Thyroid gland (tissue), 4 donors: ENCODE measurements around the gene MEIS1. TPM values are rescaled to one million over a fixed set of nuclear protein-coding genes. Genes with fewer than 3 reads are reported as not detected.

Experiments
- DNase-seq, 2 donors: peaks; one replicate each; pipeline ENCODE4 v3.0.0-alpha.2; 2019
- H3K27ac ChIP-seq, 3 donors: fragments of 200-600 bp; sonication (generic); 1 replicate in 2 of 3; 2 replicates in 1 of 3; pipeline ENCODE4 v1.5.1; 2016 to 2019; ENCODE audit warnings: mild to moderate bottlenecking in 1 of 3, moderate library complexity in 1 of 3
- H3K27me3 ChIP-seq: fragments of 200-600 bp; sonication (generic); one replicate; pipeline ENCODE4 v1.5.1; 2019
- H3K36me3 ChIP-seq, 2 donors: fragments of 200-600 bp; sonication (generic); one replicate each; pipeline ENCODE4 v1.5.1; 2016 to 2019
- H3K4me1 ChIP-seq, 2 donors: fragments of 200-600 bp; sonication (generic); one replicate each; pipeline ENCODE4 v1.5.1; 2017 to 2019
- H3K4me3 ChIP-seq, 3 donors: fragments of 200-600 bp; sonication (generic); replicated peaks in 1 of 3; 1 replicate in 2 of 3; 2 replicates in 1 of 3; pipeline ENCODE4 v1.5.1; 2016; ENCODE audit warnings: mild to moderate bottlenecking in 1 of 3
- H3K9me3 ChIP-seq: fragments of 200-600 bp; sonication (generic); one replicate; pipeline ENCODE4 v1.5.1; 2017
- CTCF ChIP-seq, 6 experiments: fragments of 200-600 bp in 3 of 6; fragments of 450-650 bp in 3 of 6; sonication (generic) in 3 of 6; IDR thresholded peaks; one replicate each; pipeline ENCODE4 v1.5.1; 2016 to 2019; ENCODE audit warnings: antibody characterized with exemption in 6 of 6, mild to moderate bottlenecking in 2 of 6, inconsistent platforms in 1 of 6, moderate library complexity in 1 of 6
- POLR2A ChIP-seq, 2 donors: fragments of 450-650 bp; IDR thresholded peaks; one replicate each; pipeline ENCODE4 v1.6.1; 2017; ENCODE audit warnings: antibody characterized with exemption in 2 of 2, mild to moderate bottlenecking in 2 of 2, moderate library complexity in 1 of 2
- WGBS, 2 donors: methylation state at CpG; one replicate each; pipeline ENCODE4 v1.1.5; 2017; 5-methylcytosine and 5-hydroxymethylcytosine counted together
- intact Hi-C: fragments of 100-400 bp; cut with DNase I; formaldehyde crosslinking; loops from one replicate; pipeline ENCODE4 v1.15.1; 2023
- total RNA-seq, 4 donors: library from RNA; depleted of rRNA; stranded (reverse); fragments of >200 nt; gene quantifications; one replicate each; pipeline ENCODE4 v1.2.3, GENCODE V29; 2016

The MEIS1 gene
- total RNA-seq, 4 donors from 2014 or later, result 6.8 to 11.8 (median 9.4) TPM

GRCh38 chr2:66581339-66582103, 146.6 kb downstream of the MEIS1 start:
- no peaks in the 10 kb centered on the region for H3K9me3 ChIP-seq
- TF ChIP-seq POLR2A (IDR thresholded peaks at IDR 0.05) (no peak), CTCF (IDR thresholded peaks at IDR 0.05) (no peak)
- WGBS, 2 donors, result 4% methylated on average over 21 to 26 of the region's 57 CpGs
- peaks cover 9 to 18% of the 10 kb centered on the region in 2 donors for H3K4me1 ChIP-seq
- DNase-seq, result no peak
- peaks cover 48% of the 10 kb centered on the region for H3K27me3 ChIP-seq
- intact Hi-C loops, result no loop called here
- no peaks in the 10 kb centered on the region for H3K36me3 ChIP-seq
- no peak overlapping the region for H3K4me3 ChIP-seq
- peak overlapping the region; percentile 60 to 74 (median 62) for H3K27ac ChIP-seq

- peaks cover 2 to 10% of the 10 kb centered on the region in 2 donors for H3K4me1 ChIP-seq
- H3K27ac ChIP-seq, result peak overlapping the region; percentile 60 to 74 (median 62)
- TF ChIP-seq POLR2A (IDR thresholded peaks at IDR 0.05) (no peak), CTCF (IDR thresholded peaks at IDR 0.05) (no peak)
- intact Hi-C loops, result no loop called here
- H3K4me3 ChIP-seq, result no peak overlapping the region
- WGBS, 2 donors, result 18 to 19% methylated on average over 34 to 36 of the region's 36 CpGs
- peaks cover 46% of the 10 kb centered on the region for H3K27me3 ChIP-seq
- no peaks in the 10 kb centered on the region for H3K9me3 ChIP-seq
- H3K36me3 ChIP-seq, result no peaks in the 10 kb centered on the region
- no peak for DNase-seq
Measured at GRCh38 chr2:66582104-66582986, 147.4 kb downstream of the MEIS1 start.

GRCh38 chr2:66582987-66583880, 148.3 kb downstream of the MEIS1 start:
- peak overlapping the region; percentile 16 to 74 (median 51) for H3K27ac ChIP-seq
- intact Hi-C loops, result no loop called here
- H3K36me3 ChIP-seq, result no peaks in the 10 kb centered on the region
- TF ChIP-seq POLR2A (IDR thresholded peaks at IDR 0.05) (no peak), CTCF (IDR thresholded peaks at IDR 0.05) (no peak)
- H3K4me1 ChIP-seq, result peaks cover 0 to 7% of the 10 kb centered on the region in 2 donors
- H3K4me3 ChIP-seq, result no peak overlapping the region
- H3K9me3 ChIP-seq, result no peaks in the 10 kb centered on the region
- 19 to 21% methylated on average over 26 of the region's 26 CpGs for WGBS, 2 donors
- DNase-seq, result no peak
- peaks cover 37% of the 10 kb centered on the region for H3K27me3 ChIP-seq

- Histone ChIP-seq H3K4me1 (peaks cover 0 to 7% of the 10 kb centered on the region in 2 donors), H3K9me3 (no peaks in the 10 kb centered on the region), H3K27ac (no peak overlapping the region), H3K27me3 (peaks cover 31% of the 10 kb centered on the region), H3K4me3 (no peak overlapping the region), H3K36me3 (no peaks in the 10 kb centered on the region)
- 39 to 42% methylated on average over 5 of the region's 5 CpGs for WGBS, 2 donors
- no peak for DNase-seq
- TF ChIP-seq POLR2A (IDR thresholded peaks at IDR 0.05) (no peak), CTCF (IDR thresholded peaks at IDR 0.05) (no peak)
- intact Hi-C loops, result no loop called here
Measured at GRCh38 chr2:66583881-66584280, 149.0 kb downstream of the MEIS1 start.
